ENCODE data around the gene DAO.
A peak's percentile ranks its signal among the peaks of the same experiment; 100 is the strongest.

Gene DAO

GRCh38 chr12:108876550-108876949 lies 3.3 kb upstream of the DAO start:
- no peak for DNase-seq

DNA sequence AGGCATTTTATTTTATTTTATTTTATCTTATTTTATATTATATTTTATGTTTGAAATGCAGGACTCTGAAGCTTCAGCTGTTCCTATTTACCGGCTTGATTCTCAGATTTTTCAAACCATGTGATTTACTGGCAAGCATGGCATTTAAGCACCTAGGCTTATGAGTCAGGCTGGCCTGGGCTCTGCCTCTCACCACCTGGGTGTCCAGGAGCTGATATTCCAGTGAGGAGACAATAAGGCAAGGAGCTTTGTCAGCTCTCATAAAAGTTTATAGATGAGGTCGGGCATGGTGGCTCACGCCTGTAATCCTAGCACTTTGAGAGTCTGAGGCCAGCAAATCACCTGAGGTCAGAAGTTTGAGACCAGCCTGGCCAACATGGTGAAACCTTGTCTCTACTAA lies 2.1 kb downstream of the DAO start:
- no peak for DNase-seq

DNA sequence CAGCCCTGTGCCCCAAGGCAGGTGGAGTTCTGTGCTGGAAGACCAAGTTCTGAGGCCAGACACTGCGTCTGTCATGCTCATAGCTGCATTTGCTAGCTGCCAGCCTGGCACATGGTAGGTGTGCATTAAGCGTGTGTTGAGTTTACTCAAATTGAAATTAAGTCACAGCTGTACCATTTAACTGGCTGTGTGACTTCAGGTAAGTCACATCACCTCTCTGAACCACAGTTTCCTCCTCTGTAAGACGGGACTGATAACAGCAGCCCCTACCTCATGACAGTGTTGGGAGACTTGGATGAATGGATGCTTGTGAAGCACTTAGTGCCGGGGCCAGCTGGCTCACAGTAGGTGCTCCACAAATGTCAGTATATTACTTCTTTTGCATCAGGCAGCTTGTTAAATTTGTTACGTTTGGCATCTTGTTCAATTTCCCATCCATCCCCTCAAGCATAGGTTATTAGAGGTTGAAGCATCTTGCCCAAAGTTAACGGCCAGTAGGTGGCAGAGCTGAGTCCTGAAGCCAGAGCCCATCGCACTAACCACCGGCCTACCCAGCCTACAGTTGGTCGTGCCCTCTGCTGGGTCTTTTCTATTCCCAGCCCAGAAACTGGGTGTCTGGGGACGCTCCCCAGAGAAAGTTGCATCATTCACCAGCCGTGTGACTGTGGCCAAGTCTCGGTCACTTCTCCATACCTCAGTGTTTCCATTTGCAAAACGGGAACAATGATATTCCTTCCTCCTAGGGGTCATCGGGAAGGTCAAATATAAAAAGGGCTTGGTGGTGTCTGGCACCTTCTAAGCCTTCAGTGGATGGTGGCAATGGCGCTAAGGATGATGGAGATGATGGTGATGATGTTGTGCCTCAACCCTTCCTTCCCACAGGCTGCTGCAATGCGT lies 4.5 kb downstream of the DAO start:
- peak; percentile 74 for DNase-seq

- no peak for DNase-seq
Observed at GRCh38 chr12:108886873-108887629, 7.2 kb downstream of the DAO start.

GRCh38 chr12:108888031-108888430 lies 8.1 kb downstream of the DAO start:
- DNase-seq, result no peak

- no peak for DNase-seq
Observed at GRCh38 chr12:108890208-108890607, 10.3 kb downstream of the DAO start.

- no peak for DNase-seq
Observed at GRCh38 chr12:108895220-108895802, 15.4 kb downstream of the DAO start.

- no peak for DNase-seq
Observed at GRCh38 chr12:108896336-108896735, 16.4 kb downstream of the DAO start.

GRCh38 chr12:108896817-108897216 lies 16.9 kb downstream of the DAO start:
- DNase-seq, result no peak

GRCh38 chr12:108899145-108899544 lies 19.3 kb downstream of the DAO start:
- no peak for DNase-seq

- no peak for DNase-seq
Observed at GRCh38 chr12:108905725-108906124, 25.8 kb downstream of the DAO start.

DNA sequence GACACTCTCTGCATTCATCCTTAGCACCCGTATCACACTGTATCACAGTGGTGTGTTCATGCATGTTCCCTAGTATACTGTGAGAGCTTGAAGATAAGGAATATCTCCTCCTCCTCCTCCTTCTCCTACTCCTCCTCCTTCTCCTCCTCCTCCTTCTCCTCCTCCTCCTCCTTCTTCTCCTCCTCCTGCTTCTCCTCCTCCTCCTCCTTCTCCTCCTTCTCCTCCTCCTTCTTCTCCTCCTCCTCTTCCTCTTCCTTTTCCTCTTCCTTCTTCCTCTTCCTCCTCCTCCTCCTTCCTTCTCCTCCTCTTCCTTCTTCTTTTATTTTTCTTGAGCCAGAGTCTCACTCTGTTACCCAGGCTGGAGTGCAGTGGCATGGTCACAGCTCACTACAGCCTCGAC lies 27.1 kb downstream of the DAO start:
- no peak for DNase-seq

DNA sequence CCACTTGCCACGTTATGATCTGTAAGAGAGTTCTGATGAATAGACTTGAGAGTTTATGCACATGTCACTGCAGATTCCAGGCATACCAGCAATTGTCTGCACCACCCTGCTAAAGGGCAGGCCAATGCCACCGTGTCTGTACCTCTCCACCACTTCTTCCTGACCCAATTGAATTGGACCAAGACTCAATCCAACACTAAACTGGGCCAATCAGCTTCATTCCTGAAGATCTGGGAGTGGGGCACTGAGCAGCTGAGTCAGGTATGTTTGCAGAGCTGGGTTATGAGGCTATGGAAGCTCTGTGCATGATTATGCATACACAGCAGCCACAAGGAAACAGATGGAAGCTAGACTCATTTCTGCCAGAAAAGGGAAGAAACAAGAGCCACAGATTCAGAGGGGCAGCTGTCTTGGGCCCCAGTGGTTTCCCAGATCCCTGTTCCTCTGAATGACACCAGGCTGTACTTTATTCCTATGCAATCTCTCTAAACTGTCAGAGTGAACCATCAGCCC lies 28.0 kb downstream of the DAO start:
- DNase-seq, result no peak

- DNase-seq, result no peak
Observed at GRCh38 chr12:108910336-108910735, 30.4 kb downstream of the DAO start.

- no peak for DNase-seq
Observed at GRCh38 chr12:108911915-108912314, 32.0 kb downstream of the DAO start.

- DNase-seq, result no peak
Observed at GRCh38 chr12:108912361-108912760, 32.5 kb downstream of the DAO start.

DNA sequence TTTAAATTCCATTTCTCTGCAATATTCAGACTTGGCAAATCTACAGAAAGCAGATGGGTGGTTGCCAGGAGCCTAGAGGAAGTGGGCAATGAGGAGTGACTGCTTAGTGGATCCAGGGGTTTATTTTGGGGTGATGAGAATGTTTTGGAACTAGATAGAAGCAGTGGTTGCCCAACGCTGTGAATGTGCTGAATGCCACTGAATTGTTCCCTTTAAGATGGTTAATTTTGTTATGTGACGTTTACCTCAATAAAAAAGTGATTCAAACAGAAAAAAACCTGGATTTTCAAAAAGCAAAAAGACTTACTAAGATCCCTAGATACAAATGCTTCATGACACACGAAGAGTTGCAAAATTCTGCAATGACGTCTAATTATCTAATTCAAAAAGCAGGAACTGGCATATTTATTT lies 34.2 kb downstream of the DAO start:
- DNase-seq, result no peak

- DNase-seq, result no peak
Observed at GRCh38 chr12:108915632-108916133, 35.8 kb downstream of the DAO start.

- no peak for DNase-seq
Observed at GRCh38 chr12:108916336-108916735, 36.4 kb downstream of the DAO start.

- DNase-seq, result no peak
Observed at GRCh38 chr12:108918206-108918605, 38.3 kb downstream of the DAO start.

- no peak for DNase-seq
Observed at GRCh38 chr12:108918960-108919642, 39.2 kb downstream of the DAO start.

DNA sequence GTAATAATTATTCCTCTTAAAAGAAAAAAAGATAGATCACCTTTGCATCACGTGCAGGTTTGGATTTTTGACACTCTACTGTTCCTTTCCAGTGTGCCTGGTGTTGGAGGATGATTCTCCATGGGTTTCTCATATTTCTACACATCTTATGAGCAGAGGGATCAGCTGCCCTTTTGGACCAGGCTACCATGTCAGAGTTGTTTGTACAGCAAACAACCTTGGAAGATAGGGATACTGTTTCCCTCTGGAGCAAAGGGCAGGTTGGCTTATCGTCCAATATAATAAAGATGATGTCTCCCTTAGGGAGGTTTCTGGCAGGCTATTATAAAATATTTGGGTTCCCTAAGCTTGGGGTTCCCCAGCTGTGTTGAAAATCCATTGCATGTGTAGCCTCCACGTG lies 42.1 kb downstream of the DAO start:
- no peak for DNase-seq

- no peak for DNase-seq
Observed at GRCh38 chr12:108922918-108923317, 43.0 kb downstream of the DAO start.

Data from CD4-positive, alpha-beta T cell treated with Interferon gamma for 1 hour (primary cell).